Measurements from ENCODE around the gene KRT16.

The KRT16 gene

GRCh38 chr17:41563607-41564170 is 48.9 kb downstream of the KRT16 start:
- Histone ChIP-seq H3K4me3 (ENCODE audit: low read length) (no peak overlapping the region), H3K4me1 (ENCODE audit: control insufficient read depth, low read depth, low read length) (peaks cover 4% of the 10 kb centered on the region), H3K79me2 (ENCODE audit: control insufficient read depth, insufficient read depth, low read length) (no peaks in the 10 kb centered on the region), H3K23ac (ENCODE audit: low read length) (no peak overlapping the region), H2BK5ac (ENCODE audit: low read length) (no peak overlapping the region), H3K56ac (ENCODE audit: low read length) (no peak overlapping the region), H3K79me1 (ENCODE audit: low read length) (no peaks in the 10 kb centered on the region), H3K4ac (ENCODE audit: low read depth, low read length) (no peak overlapping the region), H4K8ac (ENCODE audit: low read depth, low read length) (no peak overlapping the region), H3K18ac (ENCODE audit: low read length) (no peak overlapping the region), H3K9ac (ENCODE audit: low read length) (no peak overlapping the region), H2AK5ac (ENCODE audit: low read length) (no peak overlapping the region), H3K4me2 (ENCODE audit: low read length) (no peak overlapping the region), H2BK120ac (ENCODE audit: low read depth, low read length) (no peak overlapping the region), H2BK15ac (replicated peaks; ENCODE audit: low read depth) (no peak overlapping the region), H4K5ac (ENCODE audit: low read length) (no peak overlapping the region), H3K36me3 (ENCODE audit: control insufficient read depth, insufficient read depth, low read length) (no peaks in the 10 kb centered on the region), H3K27me3 (ENCODE audit: insufficient read depth, low read length, poor library complexity) (no peaks in the 10 kb centered on the region), H3K27ac (ENCODE audit: low read depth, low read length) (peak overlapping the region; percentile 9)
- DNase-seq, result peak; percentile 67
- WGBS (ENCODE audit: extremely low coverage, insufficient coverage, low lambda C conversion rate), result no CpG with 5 or more reads among the region's 3 CpGs

GRCh38 chr17:41561554-41561953 is 51.0 kb downstream of the KRT16 start:
- H4K5ac ChIP-seq (ENCODE audit: low read length), result no peak overlapping the region
- DNase-seq, result no peak

More at GRCh38 chr17:41561554-41561953, 51.0 kb downstream of the KRT16 start:
- Histone ChIP-seq H2AK5ac (ENCODE audit: low read length) (no peak overlapping the region), H3K79me1 (ENCODE audit: low read length) (no peaks in the 10 kb centered on the region), H3K4ac (ENCODE audit: low read depth, low read length) (no peak overlapping the region), H3K4me1 (ENCODE audit: control insufficient read depth, low read depth, low read length) (peaks cover 4% of the 10 kb centered on the region), H4K8ac (ENCODE audit: low read depth, low read length) (no peak overlapping the region), H2BK15ac (replicated peaks; ENCODE audit: low read depth) (no peak overlapping the region), H3K9ac (ENCODE audit: low read length) (no peak overlapping the region), H2BK120ac (ENCODE audit: low read depth, low read length) (no peak overlapping the region), H3K36me3 (ENCODE audit: control insufficient read depth, insufficient read depth, low read length) (no peaks in the 10 kb centered on the region), H3K4me3 (ENCODE audit: low read length) (no peak overlapping the region), H3K23ac (ENCODE audit: low read length) (no peak overlapping the region), H3K4me2 (ENCODE audit: low read length) (no peak overlapping the region), H3K27ac (ENCODE audit: low read depth, low read length) (no peak overlapping the region), H3K18ac (ENCODE audit: low read length) (no peak overlapping the region), H3K27me3 (ENCODE audit: insufficient read depth, low read length, poor library complexity) (no peaks in the 10 kb centered on the region), H3K79me2 (ENCODE audit: control insufficient read depth, insufficient read depth, low read length) (no peaks in the 10 kb centered on the region), H3K56ac (ENCODE audit: low read length) (no peak overlapping the region), H2BK5ac (ENCODE audit: low read length) (no peak overlapping the region)
- no CpG with 5 or more reads among the region's 6 CpGs for WGBS (ENCODE audit: extremely low coverage, insufficient coverage, low lambda C conversion rate)
